Measurements from ENCODE around the gene NAAA. TPM values are rescaled to one million over a fixed set of nuclear protein-coding genes. Genes with fewer than 3 reads are reported as not detected.

NAAA gene
- total RNA-seq, 2 donors from 2014 or later: 10.5 to 19.7 TPM

DNA sequence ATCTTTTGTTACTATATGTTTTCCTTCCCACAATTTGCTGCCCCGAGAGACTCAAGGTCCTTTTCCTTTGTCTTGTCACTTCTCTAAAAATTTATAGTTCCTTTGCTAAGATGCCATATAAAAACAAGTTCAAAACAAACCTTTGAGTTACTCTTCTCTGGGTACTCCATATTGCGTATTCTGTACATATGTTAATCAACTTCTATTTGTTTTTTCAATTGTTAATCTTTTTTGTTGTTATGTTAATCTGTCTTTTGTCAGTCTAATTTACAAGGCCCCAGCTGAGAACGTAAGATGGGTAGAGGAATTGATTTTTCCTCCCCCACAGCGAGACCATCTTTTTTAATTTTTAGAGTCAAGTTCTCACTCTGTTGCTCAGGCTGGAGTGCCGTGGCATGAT lies 31.4 kb downstream of the NAAA start:
- Histone ChIP-seq H3K4me3 (no peak overlapping the region), H3K9me3 (no peaks in the 10 kb centered on the region), H3K27ac (no peak overlapping the region), H3K27me3 (no peaks in the 10 kb centered on the region), H3K4me1 (no peaks in the 10 kb centered on the region), H3K36me3 (replicated peaks in 1 of 2; ENCODE audit: insufficient read depth in 1 of 2, low read depth in 2 of 2) (no peaks in the 10 kb centered on the region)
- intact Hi-C loops (cut with DNase I): no loop called here
- DNase-seq (no peak), ATAC-seq (no peak)
- 86 to 88% methylated on average over 5 of the region's 5 CpGs for WGBS, 2 donors
- no peak for TF ChIP-seq POLR2A (IDR thresholded peaks at IDR 0.05)
- TF ChIP-seq, protein P1, sequence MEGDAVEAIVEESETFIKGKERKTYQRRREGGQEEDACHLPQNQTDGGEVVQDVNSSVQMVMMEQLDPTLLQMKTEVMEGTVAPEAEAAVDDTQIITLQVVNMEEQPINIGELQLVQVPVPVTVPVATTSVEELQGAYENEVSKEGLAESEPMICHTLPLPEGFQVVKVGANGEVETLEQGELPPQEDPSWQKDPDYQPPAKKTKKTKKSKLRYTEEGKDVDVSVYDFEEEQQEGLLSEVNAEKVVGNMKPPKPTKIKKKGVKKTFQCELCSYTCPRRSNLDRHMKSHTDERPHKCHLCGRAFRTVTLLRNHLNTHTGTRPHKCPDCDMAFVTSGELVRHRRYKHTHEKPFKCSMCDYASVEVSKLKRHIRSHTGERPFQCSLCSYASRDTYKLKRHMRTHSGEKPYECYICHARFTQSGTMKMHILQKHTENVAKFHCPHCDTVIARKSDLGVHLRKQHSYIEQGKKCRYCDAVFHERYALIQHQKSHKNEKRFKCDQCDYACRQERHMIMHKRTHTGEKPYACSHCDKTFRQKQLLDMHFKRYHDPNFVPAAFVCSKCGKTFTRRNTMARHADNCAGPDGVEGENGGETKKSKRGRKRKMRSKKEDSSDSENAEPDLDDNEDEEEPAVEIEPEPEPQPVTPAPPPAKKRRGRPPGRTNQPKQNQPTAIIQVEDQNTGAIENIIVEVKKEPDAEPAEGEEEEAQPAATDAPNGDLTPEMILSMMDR (IDR thresholded peaks at IDR 0.05): no peak

DNA sequence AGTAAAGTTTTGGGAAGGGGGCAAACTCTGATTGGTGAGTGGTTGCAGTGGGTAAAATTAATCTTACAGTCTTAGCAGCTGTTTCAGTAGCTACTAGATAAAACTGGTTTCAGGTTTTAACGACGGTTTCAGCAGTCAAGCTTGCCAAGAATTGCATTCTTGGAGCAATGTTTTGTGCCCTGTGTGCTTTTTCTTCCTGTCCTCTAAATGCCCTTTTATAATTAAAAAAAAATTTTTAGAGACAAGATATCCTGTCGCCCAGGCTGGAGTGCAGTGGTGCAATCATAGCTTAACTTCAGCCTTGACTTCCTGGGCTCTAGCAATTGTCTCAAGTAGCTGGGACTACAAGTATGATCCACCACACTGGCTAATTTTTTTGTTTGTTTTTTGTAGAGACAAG lies 32.3 kb downstream of the NAAA start:
- no peak for TF ChIP-seq POLR2A (IDR thresholded peaks at IDR 0.05)
- TF ChIP-seq, protein P1 (IDR thresholded peaks at IDR 0.05): no peak
- no peaks in the 10 kb centered on the region for H3K9me3 ChIP-seq
- no peak for ATAC-seq
- no peaks in the 10 kb centered on the region for H3K4me1 ChIP-seq
- H3K27me3 ChIP-seq: no peaks in the 10 kb centered on the region
- intact Hi-C loops (cut with DNase I): no loop called here
- WGBS, 2 donors: 8 to 12% methylated on average over 3 of the region's 3 CpGs
- H3K4me3 ChIP-seq: no peak overlapping the region
- DNase-seq: no peak
- no peak overlapping the region for H3K27ac ChIP-seq
- no peaks in the 10 kb centered on the region for H3K36me3 ChIP-seq (replicated peaks in 1 of 2; ENCODE audit: insufficient read depth in 1 of 2, low read depth in 2 of 2)

DNA sequence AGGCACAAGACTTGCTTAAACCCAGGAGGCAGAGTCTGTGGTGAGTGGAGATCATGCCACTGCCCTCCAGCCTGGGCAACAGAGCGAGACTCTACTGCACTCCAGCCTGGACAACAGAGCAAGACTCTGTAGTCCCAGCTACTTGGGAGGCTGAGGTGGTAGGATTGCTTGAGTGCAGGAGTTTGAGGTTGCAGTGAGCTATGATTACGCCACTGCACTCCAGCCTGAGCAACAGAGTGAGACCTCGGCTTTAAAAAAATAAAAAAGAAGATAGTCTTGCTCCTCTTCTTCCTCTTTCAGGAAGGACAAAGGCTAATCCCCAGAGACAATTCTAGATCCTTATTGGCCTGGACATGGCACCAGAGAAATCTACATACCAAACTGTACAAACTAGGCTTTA lies 32.8 kb downstream of the NAAA start:
- no peak overlapping the region for H3K27ac ChIP-seq
- intact Hi-C loops (cut with DNase I): no loop called here
- ATAC-seq (no peak), DNase-seq (no peak)
- no peaks in the 10 kb centered on the region for H3K4me1 ChIP-seq
- no peaks in the 10 kb centered on the region for H3K36me3 ChIP-seq (replicated peaks in 1 of 2; ENCODE audit: insufficient read depth in 1 of 2, low read depth in 2 of 2)
- WGBS, 2 donors: 90 to 94% methylated on average over 3 of the region's 3 CpGs
- no peaks in the 10 kb centered on the region for H3K9me3 ChIP-seq
- no peaks in the 10 kb centered on the region for H3K27me3 ChIP-seq
- H3K4me3 ChIP-seq: no peak overlapping the region
- TF ChIP-seq, protein P1 (IDR thresholded peaks at IDR 0.05): no peak
- no peak for TF ChIP-seq POLR2A (IDR thresholded peaks at IDR 0.05)

DNA sequence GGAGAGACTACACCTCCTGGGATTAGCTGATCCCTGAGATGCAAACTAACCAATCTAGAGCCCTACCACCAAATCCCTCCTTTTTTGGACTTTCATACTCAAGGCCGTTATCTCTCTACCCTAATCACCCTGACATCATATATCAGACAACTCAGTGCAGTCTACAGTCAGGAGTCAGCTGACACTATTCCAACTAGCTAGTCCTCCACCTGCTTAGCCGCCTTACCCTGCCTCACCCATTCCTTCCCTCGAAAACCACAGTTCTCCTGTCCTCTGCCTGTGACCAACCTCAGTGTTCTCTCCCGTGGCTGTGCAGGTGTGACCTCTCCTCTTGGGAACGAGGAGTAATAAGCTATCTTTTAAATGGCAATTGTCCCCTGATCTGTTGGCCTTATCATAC lies 36.7 kb downstream of the NAAA start:
- intact Hi-C loops (cut with DNase I): no loop called here
- H3K36me3 ChIP-seq (replicated peaks in 1 of 2; ENCODE audit: insufficient read depth in 1 of 2, low read depth in 2 of 2): no peaks in the 10 kb centered on the region
- ATAC-seq (no peak), DNase-seq (no peak)
- no peak overlapping the region for H3K27ac ChIP-seq
- no peaks in the 10 kb centered on the region for H3K27me3 ChIP-seq
- H3K4me1 ChIP-seq: no peaks in the 10 kb centered on the region
- TF ChIP-seq POLR2A (IDR thresholded peaks at IDR 0.05): no peak
- WGBS, 2 donors: 76 to 80% methylated on average over 5 of the region's 5 CpGs
- no peak overlapping the region for H3K4me3 ChIP-seq
- no peaks in the 10 kb centered on the region for H3K9me3 ChIP-seq

DNA sequence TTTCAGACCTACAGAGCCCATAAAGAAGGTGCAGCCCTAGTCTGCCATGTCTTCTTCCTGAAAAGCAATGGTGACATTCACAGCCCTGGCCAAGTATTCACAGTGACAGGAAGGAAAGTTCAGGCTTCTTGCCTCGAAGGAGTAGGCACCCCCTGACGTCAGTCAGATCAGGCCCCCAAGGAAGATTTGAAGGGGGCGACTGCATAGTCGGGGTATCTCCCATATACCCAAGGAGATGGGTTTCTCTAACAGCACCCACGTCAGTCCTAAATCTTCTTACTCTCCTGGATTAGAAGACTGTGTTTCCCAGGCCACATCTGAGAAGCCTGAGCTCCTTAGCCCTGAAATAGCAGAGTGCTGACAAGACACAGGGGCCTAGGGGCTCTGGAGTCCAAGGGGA lies 38.5 kb downstream of the NAAA start, which contains the start of gene PPEF2:
Gene PPEF2 (minus strand): TSS at position 101 of the 400 bp plus-strand sequence. CDS start 6,127 bp downstream, outside the sequence.
- Histone ChIP-seq H3K4me1 (no peaks in the 10 kb centered on the region), H3K4me3 (no peak within 1 kb of the TSS), H3K27me3 (no peaks in the 10 kb centered on the region), H3K36me3 (replicated peaks in 1 of 2; ENCODE audit: insufficient read depth in 1 of 2, low read depth in 2 of 2) (no peaks in the 10 kb centered on the region), H3K9me3 (no peaks in the 10 kb centered on the region), H3K27ac (no peak within 1 kb of the TSS)
- no peak for ATAC-seq
- 67 to 79% methylated on average over 2 to 5 of the region's 5 CpGs for WGBS, 2 donors
- DNase-seq: no peak
- TF ChIP-seq POLR2A (IDR thresholded peaks at IDR 0.05): no peak
- TF ChIP-seq, protein P1 (IDR thresholded peaks at IDR 0.05): no peak
- intact Hi-C loops (cut with DNase I): no loop called here

Data from body of pancreas (tissue), 4 donors.